Spleen (tissue), 7 donors: ENCODE measurements around the gene KIAA0753.

Experiments
- CTCF ChIP-seq, 11 experiments: fragments of 200-600 bp in 7 of 11; fragments of 450-650 bp in 4 of 11; sonication (generic) in 4 of 11; IDR thresholded peaks in 8 of 11; conservative IDR thresholded peaks in 3 of 11; 1 replicate in 7 of 11; 2 replicates in 4 of 11; pipeline versions ENCODE4 v1.4.0 to v1.8.0; 2016 to 2021; ENCODE audit warnings: antibody characterized with exemption in 11 of 11, inconsistent platforms in 4 of 11, mild to moderate bottlenecking in 1 of 11
- POLR2AphosphoS5 ChIP-seq, 3 donors: sonication (generic); formaldehyde crosslinking; IDR thresholded peaks; one replicate each; pipeline ENCODE4 v1.5.1; 2017; ENCODE audit warnings: antibody characterized with exemption in 3 of 3
- donor health status: DM: no; HTN: no; CAD: no; lungs with moderate emphysema.
- donor health status: DM: no; HTN: no; CAD: no.
- donor health status: DM: no; HTN: no; CAD: no.

- TF ChIP-seq CTCF (IDR thresholded peaks at IDR 0.05 in 8 of 11, conservative IDR thresholded peaks at IDR 0.05 in 3 of 11) (no peak), POLR2AphosphoS5 (IDR thresholded peaks at IDR 0.05) (no peak)
Measured at GRCh38 chr17:6637458-6637840, 3.1 kb downstream of the KIAA0753 start.
